Measurements from ENCODE around the gene PEX13.

GRCh38 chr2:61018318-61018755 lies 817 bp downstream of the PEX13 start:
- TF ChIP-seq CTCF (IDR thresholded peaks at IDR 0.05; ENCODE audit: low read depth, low read length): no peak
- TF ChIP-seq POLR2A (IDR thresholded peaks at IDR 0.05; ENCODE audit: extremely low read depth, insufficient read length): no peak
- TF ChIP-seq MAX (IDR thresholded peaks at IDR 0.05; ENCODE audit: low read depth, low read length): peak; percentile 40; the same call in 1 of the 2 replicates
- no peak for TF ChIP-seq MYC (IDR thresholded peaks at IDR 0.05; ENCODE audit: low read depth, low read length)
